GM23338 (cell line): ENCODE measurements around the gene PYCR2. TPM values are rescaled to one million over a fixed set of nuclear protein-coding genes. Genes with fewer than 3 reads are reported as not detected.

ENCODE experiments used
- ATAC-seq: fragments of 200-7000 bp; cut with Tn5 transposase; 3 replicates; pipeline ENCODE4 v1.9.1; 2020
- DNase-seq: peaks from one replicate; pipeline ENCODE4 v3.0.0-alpha.2; 2015; ENCODE audit warnings: low spot score
- H2AFZ ChIP-seq: fragments of 200-600 bp; sonication (generic); 2 replicates; pipeline ENCODE4 v1.8.0; 2016; ENCODE audit warnings: antibody characterized with exemption, mild to moderate bottlenecking, moderate library complexity
- H3F3A ChIP-seq: fragments of 200-600 bp; sonication (generic); replicated peaks from 2 replicates; pipeline ENCODE4 v1.8.0; 2017; ENCODE audit warnings: antibody characterized with exemption, mixed run types, low read depth
- H3K27ac ChIP-seq: fragments of 200-600 bp; sonication (generic); 2 replicates; pipeline ENCODE4 v1.6.1; 2016; ENCODE audit warnings: low read depth
- H3K27me3 ChIP-seq: fragments of 200-600 bp; sonication (generic); 2 replicates; pipeline ENCODE4 v1.8.0; 2016; ENCODE audit warnings: mild to moderate bottlenecking, mixed run types, moderate library complexity; ENCODE audit not compliant: insufficient read depth
- H3K36me3 ChIP-seq: fragments of 200-600 bp; sonication (generic); 2 replicates; pipeline ENCODE4 v1.8.0; 2016; ENCODE audit warnings: mild to moderate bottlenecking; ENCODE audit not compliant: insufficient read depth
- H3K4me1 ChIP-seq: fragments of 200-600 bp; sonication (generic); 2 replicates; pipeline ENCODE4 v1.8.0; 2016; ENCODE audit warnings: mild to moderate bottlenecking, moderate library complexity; ENCODE audit not compliant: insufficient read depth
- H3K4me2 ChIP-seq: fragments of 200-600 bp; sonication (generic); 2 replicates; pipeline ENCODE4 v1.7.1; 2017; ENCODE audit warnings: mixed run types
- H3K4me3 ChIP-seq: fragments of 200-600 bp; sonication (generic); 2 replicates; pipeline ENCODE4 v1.6.1; 2016; ENCODE audit warnings: mixed run types
- H3K79me2 ChIP-seq: fragments of 200-600 bp; sonication (generic); replicated peaks from 2 replicates; pipeline ENCODE4 v1.8.0; 2017; ENCODE audit warnings: mild to moderate bottlenecking; ENCODE audit not compliant: insufficient read depth
- H3K9me2 ChIP-seq: fragments of 200-600 bp; sonication (generic); 2 replicates; pipeline ENCODE4 v1.8.0; 2017; ENCODE audit not compliant: insufficient read depth
- H4K20me1 ChIP-seq: fragments of 200-600 bp; sonication (generic); replicated peaks from 2 replicates; pipeline ENCODE4 v1.8.0; 2017; ENCODE audit warnings: mild to moderate bottlenecking; ENCODE audit not compliant: insufficient read depth
- H3K27ac Mint-ChIP-seq: 2 replicates; pipeline ENCODE4 v1.8.0; 2020; ENCODE audit warnings: inconsistent platforms, mild to moderate bottlenecking, moderate library complexity, mixed read lengths
- H3K27me3 Mint-ChIP-seq: 3 replicates; pipeline ENCODE4 v1.8.0; 2022; ENCODE audit warnings: low read depth, mild to moderate bottlenecking, moderate library complexity, mixed read lengths, inconsistent platforms; ENCODE audit not compliant: insufficient read depth, poor library complexity
- H3K36me3 Mint-ChIP-seq: 3 replicates; pipeline ENCODE4 v1.8.0; 2021; ENCODE audit warnings: low read depth, mild to moderate bottlenecking, inconsistent platforms, moderate library complexity, mixed read lengths
- H3K4me1 Mint-ChIP-seq: 3 replicates; pipeline ENCODE4 v1.8.0; 2020; ENCODE audit warnings: mild to moderate bottlenecking, inconsistent platforms, mixed read lengths
- H3K4me3 Mint-ChIP-seq: 3 replicates; pipeline ENCODE4 v1.8.0; 2021; ENCODE audit warnings: moderate library complexity, mild to moderate bottlenecking, inconsistent platforms, mixed read lengths
- H3K9me3 Mint-ChIP-seq: 3 replicates; pipeline ENCODE4 v1.8.0; 2020; ENCODE audit warnings: moderate library complexity, mild to moderate bottlenecking, inconsistent platforms, mixed read lengths
- CREB1 ChIP-seq: fragments of 250-450 bp; sonication (Bioruptor Pico); IDR thresholded peaks from 2 replicates; pipeline ENCODE4 v1.5.0; 2020; ENCODE audit warnings: low read depth, mild to moderate bottlenecking, moderate library complexity
- ETS1 ChIP-seq: IDR thresholded peaks from 2 replicates; pipeline ENCODE4 v1.6.1; 2016; ENCODE audit warnings: antibody characterized with exemption
- EZH2 ChIP-seq: fragments of 200-600 bp; sonication (generic); IDR thresholded peaks from one replicate; pipeline ENCODE4 v1.8.0; 2017; ENCODE audit warnings: antibody characterized with exemption, mild to moderate bottlenecking, low read depth; ENCODE audit not compliant: unreplicated experiment
- EZH2phosphoT487 ChIP-seq: fragments of 200-600 bp; sonication (generic); IDR thresholded peaks from one replicate; pipeline ENCODE4 v1.8.1; 2018; ENCODE audit warnings: antibody characterized with exemption; ENCODE audit not compliant: unreplicated experiment
- JUNB ChIP-seq: IDR thresholded peaks from one replicate; pipeline ENCODE4 v1.6.1; 2016; ENCODE audit warnings: antibody characterized with exemption; ENCODE audit not compliant: unreplicated experiment
- NANOG ChIP-seq: IDR thresholded peaks from 2 replicates; pipeline ENCODE4 v1.6.1; 2016; ENCODE audit warnings: antibody characterized with exemption, borderline replicate concordance
- POLR2AphosphoS5 ChIP-seq: IDR thresholded peaks from 2 replicates; pipeline ENCODE4 v1.6.1; 2016; ENCODE audit warnings: antibody characterized with exemption, low read depth
- STAT1 ChIP-seq: IDR thresholded peaks from one replicate; pipeline ENCODE4 v1.6.1; 2016; ENCODE audit warnings: antibody characterized with exemption; ENCODE audit not compliant: unreplicated experiment
- ZNF114 ChIP-seq: fragments of 250-450 bp; sonication (Bioruptor Pico); IDR thresholded peaks from 2 replicates; pipeline ENCODE4 v1.5.0; 2020; ENCODE audit warnings: mild to moderate bottlenecking, moderate library complexity
- ZNF331 ChIP-seq: fragments of 250-450 bp; sonication (Bioruptor Pico); IDR thresholded peaks from 2 replicates; pipeline ENCODE4 v1.5.0; 2020; ENCODE audit warnings: low read depth, mild to moderate bottlenecking, moderate library complexity
- polyA plus RNA-seq: library from polyadenylated mRNA; unstranded; fragments of >200 nt; fragmentation: Nextera tagmentation; extraction: Ambion mirVana; gene quantifications from 2 replicates; pipeline ENCODE4 v1.2.1, GENCODE V29; 2016
- total RNA-seq: library from RNA; depleted of rRNA; stranded (reverse); fragments of >200 nt; shearing (Covaris generic); gene quantifications from 2 replicates; pipeline ENCODE4 v1.2.3, GENCODE V29; 2014
- TF ChIP-seq, protein P1 (sequence below), 2 experiments: fragments of 200-600 bp in 1 of 2; sonication (generic) in 1 of 2; conservative IDR thresholded peaks; 2 replicates each; pipeline versions ENCODE4 v1.5.1 to v1.6.1; 2016 to 2017; ENCODE audit warnings: antibody characterized with exemption in 2 of 2, low read depth in 2 of 2, mild to moderate bottlenecking in 2 of 2, moderate library complexity in 1 of 2
- TF ChIP-seq, protein P2 (sequence below): IDR thresholded peaks from one replicate; pipeline ENCODE4 v1.6.1; 2018; ENCODE audit warnings: antibody characterized with exemption; ENCODE audit not compliant: unreplicated experiment
- TF ChIP-seq, protein P3 (sequence below): fragments of 250-450 bp; sonication (Bioruptor Pico); IDR thresholded peaks from 2 replicates; pipeline ENCODE4 v1.5.0; 2020; ENCODE audit warnings: mild to moderate bottlenecking, moderate library complexity

The PYCR2 gene
- total and polyA plus RNA-seq, 2 experiments from 2014 or later: 89.1 to 109 TPM

DNA sequence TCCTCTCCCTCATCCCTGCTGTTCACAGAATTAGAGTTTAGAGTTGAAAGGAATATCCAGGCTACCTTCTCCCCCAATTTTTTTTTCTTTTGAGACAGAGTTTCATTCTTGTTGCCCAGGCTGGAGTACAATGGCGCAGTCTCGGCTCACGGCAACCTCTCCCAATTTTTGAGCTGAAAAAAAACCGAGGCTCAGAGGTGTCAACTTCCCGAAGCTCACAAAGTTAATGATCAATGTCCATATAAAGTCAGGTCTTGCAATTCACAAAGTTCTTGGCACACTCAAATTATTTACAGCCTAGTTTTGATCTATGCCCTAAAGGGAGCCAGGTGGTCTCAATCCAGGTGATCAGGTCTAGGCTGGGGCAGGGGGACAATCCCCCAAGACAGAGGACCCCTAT lies 34.3 kb downstream of the PYCR2 start:
- DNase-seq (no peak), ATAC-seq (no peak)
- peak overlapping the region; percentile 81 for H3K4me2 ChIP-seq
- peaks cover 10% of the 10 kb centered on the region for H3F3A ChIP-seq
- H3K4me1 Mint-ChIP-seq: peaks cover 35% of the 10 kb centered on the region
- H3K27me3 ChIP-seq: no peaks in the 10 kb centered on the region
- no peaks in the 10 kb centered on the region for H3K9me3 Mint-ChIP-seq
- no peaks in the 10 kb centered on the region for H4K20me1 ChIP-seq
- TF ChIP-seq, protein P1, sequence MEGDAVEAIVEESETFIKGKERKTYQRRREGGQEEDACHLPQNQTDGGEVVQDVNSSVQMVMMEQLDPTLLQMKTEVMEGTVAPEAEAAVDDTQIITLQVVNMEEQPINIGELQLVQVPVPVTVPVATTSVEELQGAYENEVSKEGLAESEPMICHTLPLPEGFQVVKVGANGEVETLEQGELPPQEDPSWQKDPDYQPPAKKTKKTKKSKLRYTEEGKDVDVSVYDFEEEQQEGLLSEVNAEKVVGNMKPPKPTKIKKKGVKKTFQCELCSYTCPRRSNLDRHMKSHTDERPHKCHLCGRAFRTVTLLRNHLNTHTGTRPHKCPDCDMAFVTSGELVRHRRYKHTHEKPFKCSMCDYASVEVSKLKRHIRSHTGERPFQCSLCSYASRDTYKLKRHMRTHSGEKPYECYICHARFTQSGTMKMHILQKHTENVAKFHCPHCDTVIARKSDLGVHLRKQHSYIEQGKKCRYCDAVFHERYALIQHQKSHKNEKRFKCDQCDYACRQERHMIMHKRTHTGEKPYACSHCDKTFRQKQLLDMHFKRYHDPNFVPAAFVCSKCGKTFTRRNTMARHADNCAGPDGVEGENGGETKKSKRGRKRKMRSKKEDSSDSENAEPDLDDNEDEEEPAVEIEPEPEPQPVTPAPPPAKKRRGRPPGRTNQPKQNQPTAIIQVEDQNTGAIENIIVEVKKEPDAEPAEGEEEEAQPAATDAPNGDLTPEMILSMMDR (conservative IDR thresholded peaks at IDR 0.05; ENCODE audit: low read depth in 2 of 2): no peak
- TF ChIP-seq EZH2phosphoT487 (no peak), NANOG (no peak), EZH2 (no peak), POLR2AphosphoS5 (no peak), ZNF331 (CRISPR knock-in tag) (no peak), CREB1 (CRISPR knock-in tag) (no peak), ZNF114 (CRISPR knock-in tag) (no peak), STAT1 (no peak), JUNB (no peak), ETS1 (no peak)
- TF ChIP-seq, protein P2, sequence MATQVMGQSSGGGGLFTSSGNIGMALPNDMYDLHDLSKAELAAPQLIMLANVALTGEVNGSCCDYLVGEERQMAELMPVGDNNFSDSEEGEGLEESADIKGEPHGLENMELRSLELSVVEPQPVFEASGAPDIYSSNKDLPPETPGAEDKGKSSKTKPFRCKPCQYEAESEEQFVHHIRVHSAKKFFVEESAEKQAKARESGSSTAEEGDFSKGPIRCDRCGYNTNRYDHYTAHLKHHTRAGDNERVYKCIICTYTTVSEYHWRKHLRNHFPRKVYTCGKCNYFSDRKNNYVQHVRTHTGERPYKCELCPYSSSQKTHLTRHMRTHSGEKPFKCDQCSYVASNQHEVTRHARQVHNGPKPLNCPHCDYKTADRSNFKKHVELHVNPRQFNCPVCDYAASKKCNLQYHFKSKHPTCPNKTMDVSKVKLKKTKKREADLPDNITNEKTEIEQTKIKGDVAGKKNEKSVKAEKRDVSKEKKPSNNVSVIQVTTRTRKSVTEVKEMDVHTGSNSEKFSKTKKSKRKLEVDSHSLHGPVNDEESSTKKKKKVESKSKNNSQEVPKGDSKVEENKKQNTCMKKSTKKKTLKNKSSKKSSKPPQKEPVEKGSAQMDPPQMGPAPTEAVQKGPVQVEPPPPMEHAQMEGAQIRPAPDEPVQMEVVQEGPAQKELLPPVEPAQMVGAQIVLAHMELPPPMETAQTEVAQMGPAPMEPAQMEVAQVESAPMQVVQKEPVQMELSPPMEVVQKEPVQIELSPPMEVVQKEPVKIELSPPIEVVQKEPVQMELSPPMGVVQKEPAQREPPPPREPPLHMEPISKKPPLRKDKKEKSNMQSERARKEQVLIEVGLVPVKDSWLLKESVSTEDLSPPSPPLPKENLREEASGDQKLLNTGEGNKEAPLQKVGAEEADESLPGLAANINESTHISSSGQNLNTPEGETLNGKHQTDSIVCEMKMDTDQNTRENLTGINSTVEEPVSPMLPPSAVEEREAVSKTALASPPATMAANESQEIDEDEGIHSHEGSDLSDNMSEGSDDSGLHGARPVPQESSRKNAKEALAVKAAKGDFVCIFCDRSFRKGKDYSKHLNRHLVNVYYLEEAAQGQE: no peak
- TF ChIP-seq, protein P3, sequence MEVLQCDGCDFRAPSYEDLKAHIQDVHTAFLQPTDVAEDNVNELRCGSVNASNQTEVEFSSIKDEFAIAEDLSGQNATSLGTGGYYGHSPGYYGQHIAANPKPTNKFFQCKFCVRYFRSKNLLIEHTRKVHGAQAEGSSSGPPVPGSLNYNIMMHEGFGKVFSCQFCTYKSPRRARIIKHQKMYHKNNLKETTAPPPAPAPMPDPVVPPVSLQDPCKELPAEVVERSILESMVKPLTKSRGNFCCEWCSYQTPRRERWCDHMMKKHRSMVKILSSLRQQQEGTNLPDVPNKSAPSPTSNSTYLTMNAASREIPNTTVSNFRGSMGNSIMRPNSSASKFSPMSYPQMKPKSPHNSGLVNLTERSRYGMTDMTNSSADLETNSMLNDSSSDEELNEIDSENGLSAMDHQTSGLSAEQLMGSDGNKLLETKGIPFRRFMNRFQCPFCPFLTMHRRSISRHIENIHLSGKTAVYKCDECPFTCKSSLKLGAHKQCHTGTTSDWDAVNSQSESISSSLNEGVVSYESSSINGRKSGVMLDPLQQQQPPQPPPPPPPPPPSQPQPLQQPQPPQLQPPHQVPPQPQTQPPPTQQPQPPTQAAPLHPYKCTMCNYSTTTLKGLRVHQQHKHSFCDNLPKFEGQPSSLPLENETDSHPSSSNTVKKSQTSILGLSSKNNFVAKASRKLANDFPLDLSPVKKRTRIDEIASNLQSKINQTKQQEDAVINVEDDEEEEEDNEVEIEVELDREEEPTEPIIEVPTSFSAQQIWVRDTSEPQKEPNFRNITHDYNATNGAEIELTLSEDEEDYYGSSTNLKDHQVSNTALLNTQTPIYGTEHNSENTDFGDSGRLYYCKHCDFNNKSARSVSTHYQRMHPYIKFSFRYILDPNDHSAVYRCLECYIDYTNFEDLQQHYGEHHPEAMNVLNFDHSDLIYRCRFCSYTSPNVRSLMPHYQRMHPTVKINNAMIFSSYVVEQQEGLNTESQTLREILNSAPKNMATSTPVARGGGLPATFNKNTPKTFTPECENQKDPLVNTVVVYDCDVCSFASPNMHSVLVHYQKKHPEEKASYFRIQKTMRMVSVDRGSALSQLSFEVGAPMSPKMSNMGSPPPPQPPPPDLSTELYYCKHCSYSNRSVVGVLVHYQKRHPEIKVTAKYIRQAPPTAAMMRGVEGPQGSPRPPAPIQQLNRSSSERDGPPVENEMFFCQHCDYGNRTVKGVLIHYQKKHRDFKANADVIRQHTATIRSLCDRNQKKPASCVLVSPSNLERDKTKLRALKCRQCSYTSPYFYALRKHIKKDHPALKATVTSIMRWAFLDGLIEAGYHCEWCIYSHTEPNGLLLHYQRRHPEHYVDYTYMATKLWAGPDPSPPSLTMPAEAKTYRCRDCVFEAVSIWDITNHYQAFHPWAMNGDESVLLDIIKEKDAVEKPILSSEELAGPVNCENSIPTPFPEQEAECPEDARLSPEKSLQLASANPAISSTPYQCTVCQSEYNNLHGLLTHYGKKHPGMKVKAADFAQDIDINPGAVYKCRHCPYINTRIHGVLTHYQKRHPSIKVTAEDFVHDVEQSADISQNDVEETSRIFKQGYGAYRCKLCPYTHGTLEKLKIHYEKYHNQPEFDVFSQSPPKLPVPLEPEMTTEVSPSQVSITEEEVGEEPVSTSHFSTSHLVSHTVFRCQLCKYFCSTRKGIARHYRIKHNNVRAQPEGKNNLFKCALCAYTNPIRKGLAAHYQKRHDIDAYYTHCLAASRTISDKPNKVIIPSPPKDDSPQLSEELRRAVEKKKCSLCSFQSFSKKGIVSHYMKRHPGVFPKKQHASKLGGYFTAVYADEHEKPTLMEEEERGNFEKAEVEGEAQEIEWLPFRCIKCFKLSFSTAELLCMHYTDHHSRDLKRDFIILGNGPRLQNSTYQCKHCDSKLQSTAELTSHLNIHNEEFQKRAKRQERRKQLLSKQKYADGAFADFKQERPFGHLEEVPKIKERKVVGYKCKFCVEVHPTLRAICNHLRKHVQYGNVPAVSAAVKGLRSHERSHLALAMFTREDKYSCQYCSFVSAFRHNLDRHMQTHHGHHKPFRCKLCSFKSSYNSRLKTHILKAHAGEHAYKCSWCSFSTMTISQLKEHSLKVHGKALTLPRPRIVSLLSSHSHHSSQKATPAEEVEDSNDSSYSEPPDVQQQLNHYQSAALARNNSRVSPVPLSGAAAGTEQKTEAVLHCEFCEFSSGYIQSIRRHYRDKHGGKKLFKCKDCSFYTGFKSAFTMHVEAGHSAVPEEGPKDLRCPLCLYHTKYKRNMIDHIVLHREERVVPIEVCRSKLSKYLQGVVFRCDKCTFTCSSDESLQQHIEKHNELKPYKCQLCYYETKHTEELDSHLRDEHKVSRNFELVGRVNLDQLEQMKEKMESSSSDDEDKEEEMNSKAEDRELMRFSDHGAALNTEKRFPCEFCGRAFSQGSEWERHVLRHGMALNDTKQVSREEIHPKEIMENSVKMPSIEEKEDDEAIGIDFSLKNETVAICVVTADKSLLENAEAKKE (CRISPR knock-in tag): no peak
- H3K36me3 ChIP-seq: no peaks in the 10 kb centered on the region
- H3K9me2 ChIP-seq: no peaks in the 10 kb centered on the region
- H3K4me3 Mint-ChIP-seq: no peak overlapping the region; the same call in 2 of the 3 replicates
- H2AFZ ChIP-seq: no peak overlapping the region
- H3K27me3 Mint-ChIP-seq: peaks cover 16% of the 10 kb centered on the region
- peaks cover 30% of the 10 kb centered on the region for H3K4me1 ChIP-seq
- H3K4me3 ChIP-seq: peak overlapping the region; percentile 55; the same call in 1 of the 2 replicates
- H3K36me3 Mint-ChIP-seq: no peaks in the 10 kb centered on the region
- H3K27ac Mint-ChIP-seq: no peak overlapping the region
- peak overlapping the region; percentile 70 for H3K27ac ChIP-seq
- 0 out of 2 replicates have a peak, but pooled peaks cover 4% of the 10 kb centered on the region for H3K79me2 ChIP-seq
